Hematopoietic multipotent progenitor cell treated with erythropoietin and hydrocortisone succinate and interleukin-3 and kit ligand, for 4 days (in vitro differentiated cells): Measurements from ENCODE around the gene KATNB1.

Source experiments
- DNase-seq: peaks from one replicate; pipeline ENCODE4 v3.0.0-alpha.2; 2015

The KATNB1 gene

DNA sequence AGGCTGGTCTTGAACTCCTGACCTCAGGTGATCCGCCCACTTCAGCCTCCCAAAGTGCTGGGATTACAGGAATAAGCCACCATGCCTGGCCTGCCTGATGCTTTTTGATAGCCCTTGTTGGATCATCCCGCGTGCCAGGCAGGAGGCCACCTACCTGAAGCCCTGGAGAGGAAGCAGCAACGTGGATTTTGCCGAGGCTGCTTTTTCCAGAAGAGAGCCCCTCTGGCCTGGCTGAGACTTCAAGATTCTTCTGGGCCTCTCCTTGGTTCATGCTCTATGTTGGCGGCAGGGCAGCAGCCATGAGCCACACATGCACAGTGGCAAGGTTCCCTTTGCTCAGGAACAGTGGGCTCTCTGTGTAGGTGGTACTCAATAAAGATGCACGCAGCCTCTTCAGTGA lies 11.5 kb downstream of the KATNB1 start:
- no peak for DNase-seq

DNA sequence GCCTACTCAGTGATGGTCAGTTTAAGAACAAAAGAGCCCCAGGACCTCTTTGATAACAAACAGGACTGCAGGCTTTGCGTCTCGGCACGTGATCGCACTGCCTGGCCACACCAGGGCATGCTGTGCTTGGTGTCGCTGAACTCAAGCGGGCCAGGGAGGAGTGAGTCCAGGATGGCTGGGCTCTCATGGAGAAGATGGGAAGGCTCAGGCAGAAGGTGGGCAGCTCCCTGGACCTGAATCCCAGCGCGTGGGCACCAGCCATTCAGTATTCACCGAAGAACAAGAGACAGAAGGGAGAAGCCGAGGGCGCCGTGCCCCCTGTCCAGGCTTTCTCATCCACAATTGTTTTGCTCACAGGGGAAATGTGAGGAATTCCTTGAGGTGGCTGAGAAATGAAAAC lies 11.9 kb downstream of the KATNB1 start:
- no peak for DNase-seq

DNA sequence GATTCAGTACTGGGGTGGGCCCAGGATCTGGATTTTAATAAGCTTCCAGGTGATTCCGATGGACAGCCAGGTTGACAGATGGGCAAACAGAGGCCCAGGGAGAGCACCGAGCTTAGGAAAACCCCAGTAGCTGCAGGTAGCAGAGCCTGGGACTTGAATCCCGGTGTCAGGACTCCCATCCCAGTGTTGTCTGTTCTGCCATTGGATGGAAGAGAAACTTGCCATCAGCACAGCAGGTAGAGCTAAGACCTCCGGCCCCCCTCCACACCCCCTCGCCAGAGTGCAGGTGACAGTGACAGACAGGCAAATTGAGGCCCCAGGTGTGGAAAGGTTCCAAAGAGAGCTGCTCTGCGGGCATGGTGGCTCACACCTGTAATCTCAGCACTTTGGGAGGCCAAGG lies 12.4 kb downstream of the KATNB1 start:
- DNase-seq: no peak

DNA sequence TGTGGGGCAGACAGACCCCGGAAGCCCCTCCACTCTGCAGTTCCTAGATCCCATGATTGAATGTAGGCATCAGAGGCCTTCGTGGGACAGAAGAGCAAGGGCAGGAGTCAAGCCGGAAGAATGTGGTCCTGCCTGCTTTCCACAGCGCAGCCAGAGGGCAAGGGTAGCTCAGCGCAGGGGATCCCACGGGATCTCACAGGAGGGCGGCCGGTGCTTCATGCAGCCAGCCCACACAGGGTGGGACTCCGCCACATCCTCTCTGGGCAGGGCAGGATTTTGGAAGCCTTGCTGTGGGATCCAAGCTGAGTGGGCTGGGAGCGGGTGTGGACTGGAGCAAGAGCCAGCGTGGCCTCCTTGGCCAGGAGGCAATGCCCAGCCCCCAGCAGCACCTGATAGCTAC lies 13.0 kb downstream of the KATNB1 start:
- no peak for DNase-seq

DNA sequence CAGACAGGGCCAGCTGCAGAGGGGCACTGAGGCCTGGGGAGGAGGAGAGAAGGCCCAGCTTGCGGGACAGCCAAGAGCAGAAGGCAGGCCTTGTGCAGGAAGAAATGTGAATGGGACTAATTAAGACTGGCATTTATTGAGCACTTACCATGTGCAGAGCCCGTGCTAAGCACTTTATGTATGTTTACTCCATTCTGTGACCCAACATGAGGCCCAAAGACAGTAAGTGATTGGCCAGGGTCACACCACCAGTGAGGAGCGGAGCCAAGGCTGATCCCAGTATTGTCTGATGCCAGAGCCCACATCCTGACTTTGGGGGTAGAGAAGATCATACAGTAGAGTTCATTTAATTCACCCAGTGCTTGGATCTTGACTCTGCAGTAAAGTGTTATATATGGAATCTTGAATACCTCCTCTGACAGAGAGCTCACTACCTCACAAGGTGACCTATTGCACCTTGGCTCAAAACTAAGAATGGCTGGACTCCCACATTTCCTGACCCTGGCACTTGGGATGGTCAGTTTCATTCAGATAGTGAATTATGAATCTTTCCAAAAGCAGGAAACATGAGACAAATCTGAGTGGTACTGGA lies 13.6 kb downstream of the KATNB1 start:
- no peak for DNase-seq

DNA sequence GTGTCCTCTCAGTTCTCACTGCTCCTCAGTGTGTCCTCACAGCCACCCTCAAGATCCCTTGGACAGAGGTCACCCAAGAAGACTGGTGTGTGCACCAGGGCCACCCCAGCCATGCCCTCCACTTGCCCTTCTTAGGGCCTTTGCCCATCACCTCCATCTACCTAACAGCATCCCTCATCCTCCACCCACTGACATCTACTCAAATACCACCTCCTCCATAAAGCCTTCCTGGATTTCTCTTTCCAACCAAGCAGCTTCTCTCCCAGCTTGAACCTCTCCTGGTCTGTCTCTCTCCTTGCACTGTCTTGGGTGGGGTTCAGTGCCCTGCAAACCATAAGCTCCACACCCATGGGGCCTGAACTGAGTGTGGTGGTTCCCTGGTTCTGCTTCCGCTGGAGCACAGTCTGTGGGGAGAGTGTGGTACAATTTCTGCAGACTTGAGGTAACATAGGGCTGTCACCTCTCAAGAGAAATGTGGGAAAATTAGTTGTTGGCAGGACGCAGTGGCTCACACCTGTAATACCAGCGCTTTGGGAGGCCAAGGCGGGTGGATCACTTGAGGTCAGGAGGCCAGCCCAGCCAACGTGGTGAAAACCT lies 14.4 kb downstream of the KATNB1 start:
- DNase-seq: no peak

DNA sequence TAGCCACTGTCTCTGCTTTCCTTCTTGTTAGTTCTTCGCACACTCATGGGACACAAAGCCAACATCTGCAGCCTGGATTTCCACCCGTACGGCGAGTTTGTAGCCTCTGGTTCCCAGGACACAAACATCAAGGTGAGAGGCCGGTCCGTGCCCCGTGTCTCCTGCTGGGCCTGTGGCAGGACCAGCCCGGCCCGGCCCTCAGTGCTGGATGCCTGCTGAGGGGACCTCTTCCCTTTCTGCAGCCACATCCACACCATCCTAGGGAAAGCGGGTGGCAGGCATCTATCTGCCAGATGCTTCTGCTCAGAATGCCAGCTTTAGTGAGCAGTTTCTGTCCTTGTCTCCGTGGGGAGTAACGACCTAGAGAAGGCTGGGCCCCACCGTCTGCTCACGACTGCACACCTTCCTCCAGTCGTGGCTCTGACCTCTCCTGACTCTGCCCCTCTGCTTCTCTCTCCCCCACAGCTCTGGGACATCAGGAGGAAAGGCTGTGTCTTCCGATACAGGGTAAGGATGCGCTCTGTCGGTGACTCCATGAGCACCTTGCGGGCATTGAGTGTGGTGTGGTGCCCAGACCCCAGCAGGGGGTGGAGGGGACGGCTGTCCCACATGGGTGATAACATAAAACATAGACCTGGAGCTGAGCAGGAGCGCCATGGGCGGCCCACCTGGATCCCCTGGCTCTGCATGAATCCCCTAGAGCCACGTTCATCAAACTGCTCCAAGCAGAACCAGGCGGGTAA lies 15.4 kb downstream of the KATNB1 start:
- no peak for DNase-seq

DNA sequence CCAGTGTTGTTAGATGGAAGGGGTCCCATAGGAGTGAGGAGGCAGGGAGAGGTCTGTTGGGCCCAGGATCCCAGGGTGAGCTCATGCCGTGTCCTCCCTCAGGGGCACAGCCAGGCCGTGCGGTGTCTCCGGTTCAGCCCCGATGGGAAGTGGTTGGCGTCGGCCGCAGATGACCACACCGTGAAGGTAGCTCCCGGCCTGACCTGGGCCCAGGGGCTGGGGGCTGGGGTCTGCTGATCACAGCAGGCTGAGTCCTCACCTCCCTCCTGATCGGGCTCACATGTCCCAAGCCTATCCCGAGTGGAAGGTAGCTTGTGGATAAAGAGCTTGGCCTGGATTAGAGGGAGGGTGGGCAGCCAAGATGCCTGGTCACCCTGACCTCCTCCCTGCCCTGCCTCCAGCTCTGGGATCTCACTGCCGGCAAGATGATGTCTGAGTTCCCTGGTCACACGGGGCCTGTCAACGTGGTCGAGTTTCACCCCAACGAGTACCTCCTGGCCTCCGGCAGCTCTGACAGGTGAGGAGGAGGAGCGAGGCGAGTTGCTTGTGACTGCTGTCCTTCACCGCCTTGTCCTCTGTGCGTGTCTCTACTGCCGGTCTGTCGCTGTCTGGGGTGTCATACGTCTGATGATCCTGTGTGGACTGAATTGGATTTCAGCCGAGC lies 16.1 kb downstream of the KATNB1 start:
- DNase-seq: no peak

DNA sequence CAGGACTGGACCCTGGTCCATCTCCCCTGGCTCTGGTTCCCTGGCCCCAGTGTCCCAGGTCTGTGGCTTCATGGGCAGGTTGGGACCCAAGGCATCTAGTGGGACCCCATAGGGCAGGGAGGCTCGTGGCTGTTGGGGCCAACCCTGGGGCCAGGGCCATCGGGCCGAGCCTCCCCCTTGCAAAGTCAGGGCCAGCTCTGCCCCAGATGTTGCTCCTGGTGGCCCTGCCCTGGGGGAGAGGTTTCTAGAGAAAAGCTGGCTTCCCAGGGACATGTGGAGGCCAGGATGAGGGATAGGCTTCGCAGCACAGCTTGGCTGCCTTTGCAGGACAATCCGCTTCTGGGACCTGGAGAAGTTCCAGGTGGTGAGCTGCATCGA lies 16.6 kb downstream of the KATNB1 start:
- DNase-seq: no peak

DNA sequence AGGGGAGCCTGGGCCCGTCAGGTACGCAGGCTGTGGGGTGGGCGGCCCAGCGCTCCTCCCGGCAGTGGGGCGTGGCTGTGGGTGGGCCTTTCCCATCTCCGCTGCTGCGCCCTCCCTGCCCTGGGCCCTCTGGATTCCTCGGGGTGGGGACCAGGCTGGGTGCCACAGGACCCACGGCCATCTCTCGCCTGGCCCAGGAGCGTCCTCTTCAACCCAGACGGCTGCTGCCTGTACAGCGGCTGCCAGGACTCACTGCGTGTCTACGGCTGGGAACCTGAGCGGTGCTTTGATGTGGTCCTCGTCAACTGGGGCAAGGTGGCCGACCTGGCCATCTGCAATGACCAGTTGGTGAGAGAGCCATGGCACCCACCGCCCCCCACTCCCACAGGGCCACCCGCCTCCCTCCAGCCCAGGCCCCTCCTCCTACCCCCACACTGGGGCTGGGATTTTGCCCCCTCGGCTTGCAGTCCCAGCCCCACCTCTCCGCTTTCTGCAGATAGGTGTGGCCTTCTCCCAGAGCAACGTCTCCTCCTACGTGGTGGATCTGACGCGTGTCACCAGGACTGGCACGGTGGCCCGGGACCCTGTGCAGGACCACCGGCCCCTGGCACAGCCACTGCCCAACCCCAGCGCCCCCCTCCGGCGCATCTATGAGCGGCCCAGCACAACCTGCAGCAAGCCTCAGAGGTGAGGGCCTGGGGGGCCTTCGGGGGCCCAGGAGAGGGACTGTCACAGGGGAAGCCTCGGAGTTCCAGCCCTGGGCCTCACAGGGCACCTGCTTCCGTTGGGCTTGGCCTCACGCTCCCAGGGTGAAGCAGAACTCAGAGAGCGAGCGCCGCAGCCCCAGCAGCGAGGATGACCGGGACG lies 17.2 kb downstream of the KATNB1 start:
- no peak for DNase-seq

DNA sequence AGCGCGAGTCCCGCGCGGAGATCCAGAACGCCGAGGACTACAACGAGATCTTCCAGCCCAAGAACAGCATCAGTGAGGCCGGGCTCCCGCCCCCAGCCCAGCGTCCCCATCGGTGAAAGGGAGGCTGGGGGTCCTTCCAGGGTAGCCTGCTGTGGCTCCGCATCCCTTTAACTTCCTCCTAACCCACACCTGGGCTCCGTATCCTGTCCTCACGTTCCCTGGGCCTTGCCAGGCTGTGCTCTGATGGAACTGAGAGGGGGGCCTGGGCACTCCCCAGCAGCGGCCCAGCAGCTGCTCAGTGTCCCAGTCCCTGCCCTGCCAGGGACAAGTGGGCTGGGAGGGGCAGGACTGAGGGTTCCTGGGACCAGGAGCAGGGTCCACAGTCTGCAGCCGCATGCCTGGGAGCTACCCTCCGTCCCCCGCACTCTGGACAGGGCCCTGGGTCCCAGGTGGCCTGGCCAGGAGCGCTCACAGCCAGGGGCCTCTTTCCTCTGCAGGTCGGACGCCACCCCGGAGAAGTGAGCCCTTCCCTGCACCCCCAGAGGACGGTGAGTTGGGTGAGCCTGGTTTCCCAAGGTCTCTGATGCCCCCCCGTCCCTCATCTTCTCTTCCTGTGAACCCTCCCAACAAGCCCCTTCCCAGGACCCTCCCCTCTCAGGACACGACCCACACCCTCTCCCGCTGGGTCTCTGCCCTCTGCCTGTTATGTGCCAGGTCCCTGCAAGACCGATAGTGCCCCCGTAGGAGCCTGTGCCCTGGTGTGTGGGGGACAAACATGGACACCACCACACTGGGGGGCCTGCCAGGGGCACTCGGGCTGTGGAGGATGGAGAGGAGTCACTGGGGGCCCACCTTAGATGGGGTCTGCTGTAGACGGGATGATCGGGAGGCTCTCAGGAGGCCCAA lies 18.1 kb downstream of the KATNB1 start:
- DNase-seq: no peak

DNA sequence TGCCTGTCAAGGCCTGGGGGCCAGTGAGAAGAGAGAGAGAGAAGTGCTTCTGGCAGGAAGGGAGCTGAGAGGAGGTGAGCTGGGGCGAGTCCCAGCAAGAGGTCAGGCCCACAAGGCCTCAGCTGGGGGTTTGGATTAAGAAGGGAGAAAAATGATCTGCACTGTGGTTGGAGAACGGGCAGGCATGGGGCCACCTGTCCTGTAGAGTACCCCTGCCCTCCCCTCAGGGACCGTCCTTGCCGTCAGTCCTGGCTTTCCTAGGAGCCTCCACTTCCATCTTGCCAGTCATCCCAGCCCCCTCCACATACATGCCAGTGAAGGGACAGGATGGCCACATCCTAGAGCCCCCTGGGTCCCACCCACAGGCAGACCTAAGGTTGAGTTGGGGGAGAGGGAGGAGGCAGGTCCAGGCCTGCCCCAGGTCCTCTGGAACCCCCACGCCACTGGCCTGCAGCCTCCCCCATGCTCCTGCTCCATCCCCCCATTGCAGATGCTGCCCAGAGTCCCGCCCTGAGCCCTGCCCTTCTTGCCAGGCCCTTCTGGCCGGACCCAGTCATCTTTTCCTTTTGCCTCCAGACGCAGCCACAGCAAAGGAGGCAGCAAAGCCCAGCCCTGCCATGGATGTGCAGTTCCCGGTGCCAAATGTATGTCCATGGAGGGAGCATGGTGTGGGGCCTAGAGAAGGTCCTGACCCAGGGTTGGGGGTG lies 18.9 kb downstream of the KATNB1 start:
- DNase-seq: no peak

DNA sequence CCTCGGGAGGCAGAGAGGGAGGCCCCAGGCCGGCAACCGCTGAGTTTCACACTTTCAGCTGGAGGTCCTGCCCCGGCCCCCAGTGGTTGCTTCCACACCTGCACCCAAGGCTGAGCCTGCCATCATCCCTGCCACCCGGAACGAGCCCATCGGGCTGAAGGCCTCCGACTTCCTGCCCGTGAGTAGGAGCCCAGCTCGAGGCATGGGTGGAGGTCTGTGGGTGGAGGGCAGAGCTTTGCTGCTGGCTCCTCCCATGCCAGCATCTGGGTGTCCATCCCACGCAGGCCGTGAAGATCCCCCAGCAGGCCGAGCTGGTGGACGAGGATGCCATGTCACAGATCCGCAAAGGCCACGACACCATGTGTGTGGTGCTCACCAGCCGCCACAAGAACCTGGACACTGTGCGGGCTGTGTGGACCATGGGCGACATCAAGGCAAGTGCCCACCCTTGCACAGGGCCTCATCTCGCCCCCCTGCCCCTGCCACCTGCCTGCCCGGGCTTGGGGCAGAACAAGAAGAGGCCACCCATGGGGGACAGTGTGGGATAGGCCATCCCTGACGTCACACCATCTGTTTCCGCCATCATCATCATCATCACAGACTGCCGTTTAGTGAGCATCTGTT lies 19.6 kb downstream of the KATNB1 start:
- no peak for DNase-seq

DNA sequence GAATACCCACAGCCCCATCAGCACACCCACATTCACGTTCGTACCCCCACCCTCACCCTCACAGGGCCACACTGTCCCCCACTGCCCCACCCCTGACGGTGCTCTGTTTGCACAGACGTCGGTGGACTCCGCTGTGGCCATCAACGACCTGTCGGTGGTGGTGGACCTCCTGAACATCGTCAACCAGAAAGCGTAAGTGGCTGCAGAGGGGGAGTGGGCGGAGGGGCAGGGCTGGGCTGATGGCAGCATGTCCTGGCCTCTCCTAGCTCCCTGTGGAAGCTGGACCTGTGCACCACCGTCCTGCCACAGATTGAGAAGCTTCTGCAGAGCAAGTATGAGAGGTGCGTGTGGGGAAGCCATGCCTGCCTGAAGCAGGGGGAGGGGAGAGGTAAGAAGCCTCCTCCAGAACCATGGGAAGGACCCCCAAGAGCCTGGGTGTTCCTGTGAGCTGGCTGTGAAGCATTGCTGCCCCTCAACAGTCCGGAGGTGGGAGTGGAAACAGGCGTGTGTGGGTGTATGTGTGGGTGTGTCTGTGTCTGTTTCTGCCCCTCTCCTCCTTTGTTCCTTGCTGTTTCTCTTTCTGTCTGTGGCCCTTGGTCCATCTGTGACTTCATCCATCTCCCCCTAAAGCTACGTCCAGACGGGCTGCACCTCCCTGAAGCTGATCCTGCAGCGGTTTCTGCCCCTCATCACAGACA lies 20.3 kb downstream of the KATNB1 start:
- no peak for DNase-seq

DNA sequence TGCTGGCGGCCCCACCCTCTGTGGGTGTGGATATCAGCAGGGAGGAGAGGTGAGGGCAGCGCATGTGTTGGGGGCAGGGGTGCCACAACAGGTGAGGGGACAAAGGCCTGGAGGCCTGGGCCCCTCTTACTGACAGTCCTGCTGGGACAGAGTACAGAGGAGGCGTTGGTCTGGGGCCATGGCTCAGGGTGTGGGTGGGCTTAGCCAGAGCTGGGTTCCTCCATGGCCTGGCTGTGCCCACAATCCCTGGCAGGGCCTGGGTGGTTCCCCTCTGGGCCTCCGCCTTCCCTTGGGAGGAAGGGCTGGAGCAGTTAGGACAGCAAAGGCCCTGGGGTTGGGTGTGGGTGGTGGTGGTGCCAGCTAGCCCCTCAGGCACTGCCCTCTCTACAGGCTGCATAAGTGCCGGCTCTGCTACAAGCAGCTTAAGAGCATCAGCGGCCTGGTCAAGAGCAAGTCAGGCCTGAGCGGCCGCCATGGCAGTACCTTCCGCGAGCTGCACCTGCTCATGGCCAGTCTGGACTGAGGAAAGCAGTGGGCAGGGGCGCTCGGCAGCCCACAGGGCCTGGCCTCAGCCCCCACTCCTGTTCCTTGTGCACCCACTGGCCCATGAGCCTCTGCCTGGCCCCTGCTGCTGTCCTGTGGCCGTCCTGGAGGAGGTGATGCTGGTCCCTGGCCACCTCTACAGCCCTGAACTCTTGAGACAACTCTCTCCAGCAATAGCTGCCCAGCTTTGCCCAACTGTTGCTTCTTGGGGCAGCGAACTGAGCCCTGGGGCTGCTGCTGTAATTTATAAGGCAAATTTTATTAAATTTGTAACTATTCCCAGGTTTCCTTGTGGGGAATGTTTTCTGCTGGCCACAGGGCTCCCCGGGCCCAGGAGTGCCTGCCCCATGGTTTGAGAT lies 21.1 kb downstream of the KATNB1 start:
- DNase-seq: no peak

DNA sequence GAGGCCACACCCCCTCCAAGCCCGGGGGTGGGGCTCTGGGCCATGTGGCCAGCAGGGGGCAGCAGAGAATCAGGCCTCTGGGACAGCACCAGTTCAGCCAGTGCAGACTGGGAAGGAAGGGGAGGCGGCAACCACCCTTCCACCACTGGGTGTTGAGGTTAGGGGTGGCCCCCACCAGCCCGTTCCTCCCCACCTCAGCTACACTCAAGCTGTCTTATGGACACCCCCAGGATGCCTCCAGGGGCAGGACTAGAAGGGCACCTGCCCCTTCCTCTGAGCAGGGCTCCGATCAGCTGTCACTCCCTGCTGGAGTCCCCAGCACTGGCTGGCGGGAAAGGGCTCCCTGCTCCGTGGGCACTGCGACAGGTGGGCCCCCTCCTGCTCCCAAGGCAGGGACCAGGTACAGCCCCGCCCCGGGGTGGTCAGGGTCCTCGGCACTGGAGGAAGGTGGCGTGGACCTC lies 21.8 kb downstream of the KATNB1 start:
- DNase-seq: peak; percentile 89

DNA sequence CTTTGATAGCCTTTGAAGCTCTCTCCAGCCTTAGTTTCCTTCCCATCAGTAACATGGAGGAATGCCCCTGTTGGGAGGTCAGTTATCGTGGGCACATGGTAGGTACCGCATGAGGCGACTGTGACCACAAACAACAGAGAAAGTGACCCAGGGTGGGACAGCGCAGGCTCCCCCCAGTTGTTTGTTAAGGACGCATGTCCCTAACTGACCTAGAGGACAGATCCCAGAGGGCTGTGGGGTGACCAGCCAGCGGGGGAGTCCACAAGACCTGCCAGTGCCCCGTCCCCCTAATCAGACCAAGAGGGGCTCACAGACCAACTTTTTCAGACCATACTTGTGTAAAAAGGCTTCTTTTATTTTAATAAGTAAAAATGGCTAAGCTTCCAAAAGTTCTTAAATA lies 22.3 kb downstream of the KATNB1 start:
- no peak for DNase-seq

DNA sequence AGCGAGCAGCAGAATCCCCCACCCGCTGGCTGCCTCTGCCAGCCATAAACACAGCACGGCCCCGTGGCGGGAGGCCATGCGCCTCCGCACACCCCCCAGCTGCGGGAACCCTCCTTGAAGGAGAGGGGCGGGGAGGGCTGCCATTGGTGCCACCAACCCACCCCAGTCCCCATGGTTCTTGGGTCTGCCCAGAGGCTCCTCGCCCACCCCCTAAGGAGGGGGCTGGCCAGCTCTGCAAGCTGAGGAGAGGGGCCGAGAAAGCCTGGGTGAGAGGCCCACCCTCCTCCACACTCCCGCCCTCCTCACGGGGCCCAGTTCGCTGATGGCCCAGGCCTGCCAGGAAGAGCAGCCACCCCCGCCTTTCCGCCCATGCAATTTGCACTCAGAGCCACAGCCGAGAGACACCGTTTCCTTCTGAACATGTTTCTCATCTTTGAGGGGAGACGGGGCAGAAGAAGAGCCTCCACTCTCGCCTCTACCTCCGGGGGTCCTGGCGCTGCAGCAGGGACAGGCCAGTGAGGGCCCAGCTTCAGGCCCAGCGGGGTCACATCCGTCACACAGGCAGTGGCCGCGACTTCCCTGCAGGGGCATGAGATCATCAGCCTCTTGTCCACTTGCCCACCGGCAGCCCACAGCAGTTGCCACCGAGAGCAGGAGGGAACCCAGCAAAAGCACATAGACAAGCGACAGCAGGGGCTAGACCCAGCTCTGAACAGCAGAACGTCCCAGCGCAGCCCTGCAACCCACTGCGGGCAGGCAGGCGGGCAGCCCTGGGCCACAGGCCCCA lies 23.0 kb downstream of the KATNB1 start:
- no peak for DNase-seq
